EL (cell line): ENCODE results near the gene OR10V1.
"Not testable (repeated sequence)": the region's sequence is repeated elsewhere in the genome, so short reads cannot be mapped to it uniquely, and the experiment has no call there.

Experiments
- DNase-seq: peaks from one replicate; pipeline ENCODE4 v3.0.0-alpha.2; 2016

The OR10V1 gene

GRCh38 chr11:59708537-59708936 is 5.1 kb downstream of the OR10V1 start:
- DNase-seq = peak; percentile 61

DNA sequence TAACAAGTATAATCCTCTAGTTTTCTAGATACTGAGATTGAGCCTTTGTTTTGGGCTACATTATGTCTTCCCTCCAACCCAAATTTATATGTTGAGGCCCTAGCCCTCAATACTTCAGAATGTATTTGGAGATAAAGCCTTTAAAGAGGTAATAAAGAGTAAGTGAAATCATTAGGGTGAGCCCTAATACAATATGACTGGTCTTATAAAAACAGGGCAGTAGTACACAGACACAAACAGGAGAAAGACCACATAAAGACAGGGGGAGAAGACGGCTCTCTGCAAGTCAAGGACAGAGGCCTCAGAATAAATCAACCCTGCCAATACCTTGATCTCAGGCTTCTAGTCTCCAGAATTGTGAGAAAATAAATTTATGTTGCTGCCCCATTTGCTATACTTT is 6.3 kb downstream of the OR10V1 start:
- no peak for DNase-seq

DNA sequence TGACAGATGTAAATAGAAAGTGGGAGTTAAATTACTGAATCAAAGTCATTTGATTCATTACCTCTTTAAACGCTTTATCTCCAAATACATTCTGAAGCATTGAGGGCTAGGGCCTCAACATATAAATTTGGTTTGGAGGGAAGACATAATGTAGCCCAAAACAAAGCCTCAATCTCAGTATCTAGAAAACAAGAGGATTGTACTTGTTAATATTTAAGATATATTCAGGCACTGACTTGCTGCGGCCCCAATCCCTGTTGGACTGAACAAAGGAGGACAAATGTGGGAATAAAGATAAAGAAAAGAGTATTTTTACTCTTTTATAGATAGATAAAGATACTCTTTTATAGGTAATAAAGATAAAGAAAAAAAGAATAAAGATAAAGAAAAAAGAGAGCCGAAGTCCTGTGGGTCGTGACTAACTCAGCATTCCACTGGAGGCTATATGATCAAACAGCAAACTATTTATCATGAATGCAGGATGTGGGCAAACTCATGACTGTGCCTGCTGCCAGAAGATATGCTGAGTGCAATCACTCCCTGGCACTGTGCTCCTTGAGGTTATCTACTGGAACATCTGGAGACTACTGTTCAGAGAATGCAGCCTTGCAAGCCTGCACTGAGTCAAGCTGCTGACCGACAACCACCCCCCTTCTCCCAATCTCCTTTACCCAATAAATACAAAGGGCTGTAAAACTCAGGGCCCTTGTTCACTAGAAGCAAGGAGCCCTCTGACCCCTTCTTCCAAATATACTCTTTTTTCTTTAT is 6.9 kb downstream of the OR10V1 start:
- DNase-seq = peak; percentile 97

DNA sequence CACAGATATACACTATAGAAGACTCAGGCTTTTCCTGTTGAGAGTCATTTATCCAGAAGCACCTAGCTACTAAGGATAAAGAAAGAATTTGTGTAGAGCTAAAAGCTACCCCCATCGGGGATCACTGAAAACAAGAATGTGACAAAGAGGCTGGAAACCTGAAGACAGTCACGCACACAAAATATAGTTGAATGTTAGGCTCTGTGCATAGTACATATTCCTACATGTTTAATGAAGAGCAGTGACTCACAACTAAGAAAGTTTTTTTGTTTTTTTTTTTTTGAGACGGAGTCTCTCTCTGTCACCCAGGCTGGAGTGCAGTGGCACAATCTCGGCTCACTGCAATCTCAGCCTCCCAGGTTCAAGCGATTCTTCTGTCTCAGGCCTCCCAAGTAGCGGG is 8.4 kb downstream of the OR10V1 start:
- peak; percentile 48 for DNase-seq

DNA sequence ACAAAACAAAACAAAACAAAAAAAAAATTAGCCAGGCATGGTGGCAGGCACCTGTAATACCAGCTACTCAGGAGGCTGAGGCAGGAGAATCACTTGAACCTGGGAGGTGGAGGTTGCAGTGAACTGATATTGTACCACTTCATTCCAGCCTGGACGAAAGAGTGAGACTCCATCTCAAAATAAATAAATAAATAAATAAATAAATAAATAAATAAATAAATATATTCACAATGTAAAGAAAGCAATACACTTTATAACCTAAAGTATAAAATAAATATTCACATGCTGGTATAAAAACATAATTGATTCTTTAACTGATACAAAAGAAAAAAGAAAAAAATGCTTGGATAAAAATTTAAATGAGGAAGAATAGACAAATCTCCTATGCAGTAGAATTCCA is 10.1 kb downstream of the OR10V1 start:
- DNase-seq = not testable (repeated sequence)

DNA sequence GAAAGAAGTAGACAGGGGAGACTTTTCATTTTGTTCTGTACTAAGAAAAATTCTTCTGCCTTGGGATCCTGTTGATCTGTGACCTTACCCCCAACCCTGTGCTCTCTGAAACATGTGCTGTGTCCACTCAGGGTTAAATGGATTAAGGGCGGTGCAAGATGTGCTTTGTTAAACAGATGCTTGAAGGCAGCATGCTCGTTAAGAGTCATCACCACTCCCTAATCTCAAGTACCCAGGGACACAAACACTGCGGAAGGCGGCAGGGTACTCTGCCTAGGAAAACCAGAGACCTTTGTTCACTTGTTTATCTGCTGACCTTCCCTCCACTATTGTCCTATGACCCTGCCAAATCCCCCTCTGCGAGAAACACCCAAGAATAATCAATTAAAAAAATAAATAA is 13.5 kb downstream of the OR10V1 start:
- not testable (repeated sequence) for DNase-seq

GRCh38 chr11:59698506-59698905 is 15.1 kb downstream of the OR10V1 start:
- DNase-seq = no peak

GRCh38 chr11:59692915-59693314 is 20.7 kb downstream of the OR10V1 start:
- DNase-seq = no peak

DNA sequence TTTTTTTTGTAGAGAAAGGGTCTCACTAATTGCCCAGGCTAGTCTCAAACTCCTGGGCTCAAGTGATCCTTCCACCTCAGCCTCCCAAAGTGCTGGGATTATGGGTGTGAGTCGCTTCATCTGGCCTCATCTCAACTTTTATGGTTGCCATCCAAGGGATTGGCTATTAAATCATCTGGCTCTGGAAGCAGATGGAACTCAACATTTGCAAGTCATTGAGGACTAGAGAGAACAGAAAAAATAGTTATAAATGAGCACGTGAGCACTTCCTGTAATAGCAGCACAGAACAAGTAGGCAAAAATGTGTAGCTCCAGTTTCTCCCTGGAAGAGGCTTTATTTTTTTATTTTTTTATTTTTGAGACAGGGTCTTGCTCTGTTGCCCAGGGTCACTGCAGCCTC is 22.5 kb downstream of the OR10V1 start:
- no peak for DNase-seq

GRCh38 chr11:59689015-59689414 is 24.6 kb downstream of the OR10V1 start:
- DNase-seq = no peak

- DNase-seq = not testable (repeated sequence)
Measured at GRCh38 chr11:59681260-59681725, 32.4 kb downstream of the OR10V1 start.

- peak; percentile 76 for DNase-seq
Measured at GRCh38 chr11:59680287-59681154, 33.1 kb downstream of the OR10V1 start.

GRCh38 chr11:59679347-59679746 is 34.3 kb downstream of the OR10V1 start:
- DNase-seq = no peak

DNA sequence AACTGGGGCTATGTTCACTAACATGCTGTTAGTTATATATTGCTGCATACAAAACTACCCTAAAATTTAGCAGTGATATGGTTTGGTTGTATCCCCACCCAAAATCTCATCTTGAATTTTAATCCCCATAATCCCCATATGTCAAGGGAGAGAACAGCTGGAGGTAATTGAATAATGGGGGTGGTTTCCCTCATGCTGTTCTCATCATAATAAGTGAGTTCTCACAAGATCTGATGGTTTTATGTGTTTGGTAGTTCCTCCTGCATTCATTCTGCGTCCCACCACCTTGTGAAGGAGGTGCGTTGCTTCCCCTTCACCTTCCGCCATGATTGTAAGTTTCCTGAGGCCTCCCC is 34.9 kb downstream of the OR10V1 start:
- DNase-seq = no peak

DNA sequence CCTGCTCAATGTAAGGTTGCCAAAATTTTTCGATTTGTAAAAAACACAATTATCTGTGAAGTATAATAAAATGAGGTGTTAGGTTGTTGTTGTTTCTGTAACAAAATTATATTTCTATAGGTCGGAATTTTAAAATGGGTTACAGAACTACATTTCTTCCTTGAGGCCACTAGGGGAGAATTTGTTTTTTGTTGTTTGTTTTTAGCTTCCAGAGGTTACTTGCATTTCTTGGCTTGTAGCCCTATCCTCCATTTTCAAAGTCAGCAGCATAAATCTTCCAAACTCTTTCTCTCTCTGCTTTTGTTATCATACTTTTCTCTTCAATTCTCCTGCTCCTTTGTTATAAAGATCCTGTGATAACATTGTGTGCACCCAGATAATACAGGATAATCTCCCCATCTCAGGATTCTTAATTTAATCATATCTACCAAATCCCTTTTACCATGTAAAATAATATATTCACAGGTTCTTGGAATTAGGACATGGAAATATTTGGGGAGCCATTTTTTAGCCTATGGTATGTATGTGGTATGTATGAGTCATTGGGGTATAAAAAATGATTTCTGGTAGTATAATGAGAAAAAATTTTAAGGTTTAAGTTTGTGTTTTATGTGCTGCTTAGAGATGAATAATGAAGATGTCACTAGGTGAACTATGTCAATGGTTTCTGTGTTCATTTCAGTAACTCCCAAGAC is 35.4 kb downstream of the OR10V1 start:
- DNase-seq = peak; percentile 37

- DNase-seq = no peak
Measured at GRCh38 chr11:59676205-59676604, 37.4 kb downstream of the OR10V1 start.

- no peak for DNase-seq
Measured at GRCh38 chr11:59674291-59674690, 39.4 kb downstream of the OR10V1 start.

GRCh38 chr11:59673291-59673690 is 40.4 kb downstream of the OR10V1 start:
- DNase-seq = no peak

DNA sequence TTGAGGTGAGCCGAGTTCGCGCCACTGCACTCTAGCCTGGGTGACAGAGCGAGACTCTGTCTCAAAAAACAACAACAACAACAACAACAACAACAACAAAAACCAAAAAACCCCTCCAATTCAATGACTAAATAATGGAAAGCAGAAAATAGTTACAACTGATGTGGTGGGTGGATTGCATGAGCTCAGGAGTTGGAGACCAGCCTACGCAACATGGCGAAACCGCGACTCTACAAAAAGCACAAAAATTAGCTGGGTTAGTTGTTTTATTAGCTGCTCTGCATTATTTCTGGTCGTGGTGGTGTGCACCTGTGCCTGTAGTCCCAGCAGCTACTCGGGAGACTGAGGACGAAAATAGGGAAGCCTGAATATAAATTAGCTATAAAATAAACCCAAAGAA is 42.2 kb downstream of the OR10V1 start:
- no peak for DNase-seq

DNA sequence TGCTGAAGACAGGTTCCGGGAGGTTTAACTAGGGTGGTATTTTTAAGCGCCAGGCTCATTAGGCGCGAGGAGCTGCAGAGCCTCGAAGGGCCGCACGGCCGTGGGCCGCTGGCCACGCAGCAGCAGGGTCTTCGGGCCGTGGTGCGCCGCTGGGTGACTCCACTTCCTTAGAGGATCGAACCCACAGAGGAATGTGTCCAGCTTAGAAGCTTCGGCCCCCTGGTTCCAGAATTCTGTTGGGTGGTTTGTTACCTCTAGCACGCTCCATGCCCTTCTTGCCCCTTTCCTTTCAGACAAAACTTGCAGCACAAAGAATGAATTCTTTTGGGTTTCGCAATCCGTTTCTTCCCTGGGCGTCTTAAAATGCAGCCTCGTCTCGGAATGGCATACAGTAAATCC is 44.0 kb downstream of the OR10V1 start:
- peak; percentile 67 for DNase-seq

- peak; percentile 99 for DNase-seq
Measured at GRCh38 chr11:59668950-59669610, 44.6 kb downstream of the OR10V1 start, which contains the start of gene PATL1. TSS of gene PATL1 (minus strand) at chr11:59669037. CDS start at chr11:59668895, 142 bp downstream.

DNA sequence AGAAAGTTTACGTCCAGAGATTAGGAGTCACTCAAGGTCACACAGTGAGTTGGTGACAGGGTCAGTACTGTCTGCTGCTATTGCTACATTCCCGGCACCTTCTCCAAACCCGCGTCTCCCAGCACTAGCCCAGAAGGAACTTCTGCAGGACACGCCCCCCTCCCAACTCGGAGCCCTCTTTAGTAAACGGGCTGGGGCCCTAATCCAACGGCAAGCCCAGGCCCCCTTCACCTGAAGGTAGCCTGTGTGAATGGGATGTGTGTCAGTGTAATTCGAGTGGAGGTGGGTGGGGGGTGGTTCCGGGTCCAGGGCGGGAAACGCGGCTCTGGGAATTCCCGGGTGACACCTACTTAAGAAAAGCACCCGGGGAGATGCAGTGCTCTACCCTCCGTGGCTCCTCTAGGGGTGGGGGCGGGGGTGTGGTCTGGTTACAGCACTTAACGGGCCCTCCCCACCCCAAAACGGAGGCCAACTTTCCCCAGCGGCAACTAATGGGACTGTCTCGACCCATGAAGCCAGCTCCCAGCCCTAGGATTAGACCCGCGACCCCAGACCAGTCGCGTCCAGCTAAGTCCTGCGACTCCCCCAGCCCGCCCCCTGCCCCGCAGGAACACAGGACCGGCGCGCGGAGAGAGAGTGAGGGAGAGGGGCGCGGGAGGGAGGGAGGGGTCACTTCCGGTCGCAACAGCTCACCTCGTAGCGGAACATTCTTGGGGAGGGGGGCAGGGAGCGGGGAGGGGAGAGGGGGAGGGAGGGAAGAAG is 45.3 kb downstream of the OR10V1 start:
- DNase-seq = peak; percentile 83
